Stimulated activated effector memory CD8-positive, alpha-beta T cell treated with anti-CD3 and anti-CD28 coated beads, Interleukin-12 subunit alpha, Interleukin-12 subunit beta, amount 100 ng/mL, for 72 hours (primary cell): ENCODE data around the gene RYR3.

Experiments
- ATAC-seq: fragments of 150-1000 bp; cut with Tn5 transposase; 2 replicates; pipeline ENCODE4 v1.10.0; 2021
- DNase-seq, 2 donors: peaks; one replicate each; pipeline ENCODE4 v3.0.0; 2021 to 2022; ENCODE audit warnings: low spot score in 2 of 2
- H3K27ac Mint-ChIP-seq: one replicate; pipeline ENCODE4 v1.8.0; 2022; ENCODE audit warnings: mild to moderate bottlenecking, mixed read lengths
- H3K36me3 Mint-ChIP-seq: one replicate; pipeline ENCODE4 v1.8.0; 2022; ENCODE audit warnings: mild to moderate bottlenecking, mixed read lengths
- H3K4me1 Mint-ChIP-seq: one replicate; pipeline ENCODE4 v1.8.0; 2022; ENCODE audit warnings: mixed read lengths
- H3K4me3 Mint-ChIP-seq: one replicate; pipeline ENCODE4 v1.8.0; 2022; ENCODE audit warnings: mild to moderate bottlenecking, mixed read lengths
- H3K9me3 Mint-ChIP-seq: one replicate; pipeline ENCODE4 v1.8.0; 2022; ENCODE audit warnings: mixed read lengths

RYR3 gene

GRCh38 chr15:33524274-33524673 lies 213.5 kb downstream of the RYR3 start:
- Mint-ChIP-seq H3K4me3 (no peak overlapping the region), H3K4me1 (no peaks in the 10 kb centered on the region), H3K36me3 (no peaks in the 10 kb centered on the region), H3K9me3 (peaks cover 4% of the 10 kb centered on the region), H3K27ac (no peak overlapping the region)
- ATAC-seq (no peak), DNase-seq (no peak)

DNA sequence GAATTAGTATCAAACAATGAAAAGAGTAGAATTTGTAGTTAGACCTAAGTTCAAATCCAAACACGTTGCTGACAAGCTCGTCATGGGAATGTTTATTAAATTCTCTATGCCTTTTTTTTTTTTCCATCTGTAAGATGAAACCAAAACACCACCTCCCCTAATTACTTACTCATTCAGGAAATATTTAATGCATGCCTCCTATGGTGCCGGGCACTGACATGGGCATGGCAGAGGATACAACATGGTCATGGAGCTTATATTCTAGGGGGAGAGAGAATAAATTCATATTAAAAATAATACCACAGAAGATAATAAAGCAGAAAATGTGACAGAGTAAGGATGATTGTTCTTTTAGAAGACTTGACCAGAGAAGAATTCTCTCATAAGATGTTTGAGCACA lies 215.8 kb downstream of the RYR3 start:
- DNase-seq, result no peak
- Mint-ChIP-seq H3K4me1 (no peaks in the 10 kb centered on the region), H3K27ac (no peak overlapping the region), H3K9me3 (peaks cover 4% of the 10 kb centered on the region), H3K4me3 (no peak overlapping the region), H3K36me3 (no peaks in the 10 kb centered on the region)
- ATAC-seq, result no peak

- H3K36me3 Mint-ChIP-seq, result no peaks in the 10 kb centered on the region
- ATAC-seq, result no peak
- H3K9me3 Mint-ChIP-seq, result no peaks in the 10 kb centered on the region
Observed at GRCh38 chr15:33533197-33533596, 222.4 kb downstream of the RYR3 start.

GRCh38 chr15:33534642-33535041 lies 223.9 kb downstream of the RYR3 start:
- Mint-ChIP-seq H3K4me3 (no peak overlapping the region), H3K4me1 (no peaks in the 10 kb centered on the region), H3K27ac (no peak overlapping the region), H3K36me3 (no peaks in the 10 kb centered on the region), H3K9me3 (no peaks in the 10 kb centered on the region)
- no peak for DNase-seq
- ATAC-seq, result no peak

More at GRCh38 chr15:33533197-33533596, 222.4 kb downstream of the RYR3 start:
- H3K4me3 Mint-ChIP-seq, result no peak overlapping the region
- no peak for DNase-seq
- H3K27ac Mint-ChIP-seq, result no peak overlapping the region
- H3K4me1 Mint-ChIP-seq, result no peaks in the 10 kb centered on the region

DNA sequence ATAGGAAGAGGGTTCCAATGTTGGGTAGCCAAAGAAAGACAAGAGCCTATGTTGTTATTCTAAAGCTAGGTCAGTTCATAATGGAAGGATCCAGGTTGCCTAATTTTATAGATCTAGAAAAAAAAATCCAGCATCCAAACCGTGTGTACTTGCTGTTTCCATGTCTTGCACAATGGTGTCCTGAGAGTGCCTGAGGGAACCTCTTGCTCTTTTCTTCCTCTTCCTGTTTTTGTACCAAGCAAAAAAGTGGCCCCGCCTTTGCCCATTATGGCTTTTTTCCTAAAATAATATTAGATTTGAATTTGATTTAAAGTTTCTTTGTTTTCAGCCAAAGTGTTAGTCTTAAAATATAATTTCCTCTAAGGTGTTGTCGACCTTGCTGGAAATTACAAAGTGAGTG lies 224.4 kb downstream of the RYR3 start:
- DNase-seq, result no peak
- Mint-ChIP-seq H3K36me3 (no peaks in the 10 kb centered on the region), H3K27ac (no peak overlapping the region), H3K4me1 (no peaks in the 10 kb centered on the region), H3K4me3 (no peak overlapping the region), H3K9me3 (no peaks in the 10 kb centered on the region)
- no peak for ATAC-seq

DNA sequence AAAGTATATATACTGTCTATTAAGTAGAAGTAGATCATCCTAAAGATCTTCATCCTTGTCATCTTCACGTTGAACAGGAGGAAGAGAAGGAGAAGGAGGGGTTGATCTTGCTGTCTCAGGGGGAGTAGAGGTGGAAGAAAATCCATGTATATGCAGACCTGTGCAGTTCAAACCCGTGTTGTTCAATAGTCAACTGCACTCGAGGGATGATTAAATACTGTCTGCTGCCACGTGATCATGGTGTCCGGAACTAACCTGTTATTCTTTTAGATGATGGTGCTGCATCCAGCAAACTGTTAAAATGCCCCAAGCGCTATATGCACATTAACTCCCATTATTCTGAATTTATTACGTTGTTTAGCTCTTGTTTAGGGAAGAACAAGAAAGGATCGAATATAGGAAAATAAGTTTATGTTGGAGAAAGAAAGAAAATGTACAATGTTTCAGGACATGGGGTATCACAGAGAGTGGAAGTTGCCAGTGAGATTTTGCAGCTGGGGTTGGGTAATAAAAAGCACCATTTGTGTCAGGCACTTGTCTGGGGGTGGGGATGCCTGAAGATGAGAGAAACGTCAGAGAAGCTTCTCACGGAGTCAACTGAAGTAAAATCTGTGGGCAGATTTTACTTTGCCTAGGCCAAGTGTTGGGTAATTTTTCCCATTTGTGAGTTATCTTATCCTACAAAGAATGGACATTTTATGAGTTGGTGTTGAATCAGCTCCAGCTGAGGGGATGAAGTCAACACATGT lies 229.2 kb downstream of the RYR3 start:
- Mint-ChIP-seq H3K36me3 (no peaks in the 10 kb centered on the region), H3K27ac (no peak overlapping the region), H3K4me3 (no peak overlapping the region), H3K4me1 (no peaks in the 10 kb centered on the region), H3K9me3 (no peaks in the 10 kb centered on the region)
- DNase-seq (no peak), ATAC-seq (no peak)

- ATAC-seq (no peak), DNase-seq (no peak)
- no peak overlapping the region for H3K27ac Mint-ChIP-seq
- H3K4me3 Mint-ChIP-seq, result no peak overlapping the region
- H3K9me3 Mint-ChIP-seq, result no peaks in the 10 kb centered on the region
- no peaks in the 10 kb centered on the region for H3K4me1 Mint-ChIP-seq
- no peaks in the 10 kb centered on the region for H3K36me3 Mint-ChIP-seq
Observed at GRCh38 chr15:33543957-33544356, 233.2 kb downstream of the RYR3 start.

DNA sequence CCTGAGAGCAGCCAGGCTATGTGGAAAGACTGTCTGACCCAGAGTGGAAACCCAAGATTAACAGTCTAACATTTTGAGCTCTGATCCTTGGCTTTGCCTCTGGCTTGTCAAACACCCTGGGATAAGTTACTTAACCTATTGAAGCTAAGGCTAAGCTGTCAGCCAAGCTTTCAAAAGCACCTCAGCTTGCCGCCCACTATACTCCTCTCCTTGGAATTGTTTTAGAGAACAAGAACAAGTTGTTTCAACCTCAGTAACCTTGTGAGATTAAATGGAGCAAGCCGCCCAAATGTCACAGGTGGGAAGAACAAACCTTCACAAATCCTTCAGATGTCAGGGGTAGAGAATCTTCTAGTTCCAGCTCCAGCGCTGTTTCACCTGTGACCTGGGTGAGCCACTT lies 235.1 kb downstream of the RYR3 start:
- no peaks in the 10 kb centered on the region for H3K9me3 Mint-ChIP-seq
- no peaks in the 10 kb centered on the region for H3K4me1 Mint-ChIP-seq
- H3K36me3 Mint-ChIP-seq, result no peaks in the 10 kb centered on the region
- H3K4me3 Mint-ChIP-seq, result no peak overlapping the region
- no peak for ATAC-seq
- no peak for DNase-seq
- H3K27ac Mint-ChIP-seq, result no peak overlapping the region

GRCh38 chr15:33547876-33548275 lies 237.1 kb downstream of the RYR3 start:
- Mint-ChIP-seq H3K9me3 (no peaks in the 10 kb centered on the region), H3K36me3 (no peaks in the 10 kb centered on the region), H3K4me1 (no peaks in the 10 kb centered on the region), H3K27ac (no peak overlapping the region), H3K4me3 (no peak overlapping the region)
- DNase-seq (no peak), ATAC-seq (no peak)

DNA sequence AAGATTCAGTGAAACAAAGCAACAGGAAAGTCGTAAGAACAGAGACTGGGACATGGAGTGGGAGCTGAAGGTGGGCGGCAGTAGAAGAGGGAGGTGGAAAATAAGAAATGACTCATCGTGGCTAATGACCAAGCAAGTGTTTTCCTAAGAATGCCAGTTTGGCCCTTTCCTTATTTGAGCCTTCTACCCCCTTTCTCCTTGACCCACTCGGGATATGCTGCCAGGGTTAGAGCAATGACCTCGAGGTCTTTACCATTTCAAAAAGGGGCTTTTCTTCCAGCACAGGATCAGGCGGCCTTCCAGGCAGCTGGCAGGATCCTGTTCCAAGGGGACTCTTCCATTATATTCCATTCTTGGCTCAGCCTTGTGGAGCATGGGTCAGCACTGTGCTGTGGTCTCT lies 241.1 kb downstream of the RYR3 start:
- no peak for ATAC-seq
- Mint-ChIP-seq H3K36me3 (no peaks in the 10 kb centered on the region), H3K4me3 (no peak overlapping the region), H3K27ac (no peak overlapping the region), H3K4me1 (no peaks in the 10 kb centered on the region), H3K9me3 (peaks cover 3% of the 10 kb centered on the region)
- no peak for DNase-seq

- H3K36me3 Mint-ChIP-seq, result no peaks in the 10 kb centered on the region
- DNase-seq, result no peak
- H3K4me3 Mint-ChIP-seq, result no peak overlapping the region
- H3K9me3 Mint-ChIP-seq, result peaks cover 3% of the 10 kb centered on the region
- H3K27ac Mint-ChIP-seq, result no peak overlapping the region
- no peak for ATAC-seq
- no peaks in the 10 kb centered on the region for H3K4me1 Mint-ChIP-seq
Observed at GRCh38 chr15:33553157-33553556, 242.4 kb downstream of the RYR3 start.

- H3K9me3 Mint-ChIP-seq, result peaks cover 3% of the 10 kb centered on the region
- DNase-seq, result no peak
- H3K4me3 Mint-ChIP-seq, result no peak overlapping the region
- no peak for ATAC-seq
- H3K4me1 Mint-ChIP-seq, result no peaks in the 10 kb centered on the region
- H3K36me3 Mint-ChIP-seq, result no peaks in the 10 kb centered on the region
- H3K27ac Mint-ChIP-seq, result no peak overlapping the region
Observed at GRCh38 chr15:33559207-33559890, 248.6 kb downstream of the RYR3 start.

GRCh38 chr15:33561407-33561806 lies 250.6 kb downstream of the RYR3 start:
- ATAC-seq, result no peak
- Mint-ChIP-seq H3K27ac (no peak overlapping the region), H3K9me3 (peaks cover 3% of the 10 kb centered on the region)

GRCh38 chr15:33561967-33562366 lies 251.2 kb downstream of the RYR3 start:
- Mint-ChIP-seq H3K9me3 (no peaks in the 10 kb centered on the region), H3K27ac (no peak overlapping the region), H3K36me3 (no peaks in the 10 kb centered on the region), H3K4me3 (no peak overlapping the region), H3K4me1 (no peaks in the 10 kb centered on the region)
- DNase-seq (no peak), ATAC-seq (no peak)

More at GRCh38 chr15:33561407-33561806, 250.6 kb downstream of the RYR3 start:
- H3K4me1 Mint-ChIP-seq, result no peaks in the 10 kb centered on the region
- DNase-seq, result no peak
- H3K4me3 Mint-ChIP-seq, result no peak overlapping the region
- no peaks in the 10 kb centered on the region for H3K36me3 Mint-ChIP-seq

DNA sequence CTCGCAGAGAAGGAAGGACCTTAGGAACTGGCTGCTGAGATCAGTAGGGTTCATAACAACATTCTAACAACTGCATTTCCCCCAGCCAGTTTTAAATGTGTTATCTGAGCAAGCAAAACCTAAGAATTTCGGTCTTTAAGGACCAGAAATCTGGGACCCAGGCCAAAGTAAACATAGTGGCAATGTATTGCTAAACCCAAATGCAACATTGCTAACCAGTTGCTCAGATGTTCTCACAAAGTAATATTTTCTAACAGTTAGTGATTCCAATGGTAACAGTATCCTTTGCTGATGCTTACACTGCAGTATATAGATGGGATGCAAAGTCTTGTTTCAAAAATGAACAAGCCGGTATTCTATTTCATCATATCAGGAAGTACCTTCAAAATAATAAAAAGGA lies 254.3 kb downstream of the RYR3 start:
- ATAC-seq (no peak), DNase-seq (no peak)
- H3K27ac Mint-ChIP-seq, result no peak overlapping the region
- H3K4me3 Mint-ChIP-seq, result no peak overlapping the region
- H3K9me3 Mint-ChIP-seq, result no peaks in the 10 kb centered on the region
- H3K36me3 Mint-ChIP-seq, result no peaks in the 10 kb centered on the region
- no peaks in the 10 kb centered on the region for H3K4me1 Mint-ChIP-seq

GRCh38 chr15:33567652-33568051 lies 256.9 kb downstream of the RYR3 start:
- H3K36me3 Mint-ChIP-seq, result no peaks in the 10 kb centered on the region
- H3K27ac Mint-ChIP-seq, result no peak overlapping the region
- H3K9me3 Mint-ChIP-seq, result no peaks in the 10 kb centered on the region
- ATAC-seq (no peak), DNase-seq (no peak)
- H3K4me3 Mint-ChIP-seq, result no peak overlapping the region
- no peaks in the 10 kb centered on the region for H3K4me1 Mint-ChIP-seq
